Fibroblast of mammary gland (primary cell): ENCODE measurements around the gene CLDN8.

Experiments used
- DNase-seq: peaks from one replicate; pipeline ENCODE4 v3.0.0-alpha.2; 2010; ENCODE audit warnings: low read depth
- H3K4me3 ChIP-seq: 2 replicates; pipeline ENCODE4 v1.5.1; 2011; ENCODE audit warnings: low read depth, mild to moderate bottlenecking, low read length, moderate library complexity; ENCODE audit not compliant: control insufficient read depth
- TF ChIP-seq, protein P1 (sequence below): conservative IDR thresholded peaks from 2 replicates; pipeline ENCODE4 v1.5.1; 2011; ENCODE audit warnings: low read depth, low read length, inconsistent platforms; ENCODE audit not compliant: control insufficient read depth, insufficient read depth

CLDN8 gene

DNA sequence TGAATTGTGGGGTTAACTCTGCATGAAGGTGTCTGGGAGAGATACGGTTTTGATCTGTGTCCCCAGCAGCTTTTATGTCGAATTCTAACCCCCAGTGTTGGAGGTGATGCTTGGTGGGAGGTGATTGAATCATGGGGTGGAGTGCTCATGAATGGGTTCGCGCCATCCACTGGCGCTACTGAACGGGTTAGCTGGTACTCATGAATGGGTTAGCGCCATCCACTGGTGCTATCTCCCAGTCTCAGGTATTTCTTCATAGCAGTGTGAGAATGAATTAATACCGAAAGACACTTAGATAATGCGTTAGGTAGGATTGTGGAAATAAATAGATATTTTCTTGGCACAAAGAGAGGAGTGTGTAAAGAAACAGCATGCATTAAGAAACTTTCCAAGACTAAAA is 32.9 kb upstream of the CLDN8 start:
- H3K4me3 ChIP-seq = no peak overlapping the region
- no peak for DNase-seq
- TF ChIP-seq, protein P1, sequence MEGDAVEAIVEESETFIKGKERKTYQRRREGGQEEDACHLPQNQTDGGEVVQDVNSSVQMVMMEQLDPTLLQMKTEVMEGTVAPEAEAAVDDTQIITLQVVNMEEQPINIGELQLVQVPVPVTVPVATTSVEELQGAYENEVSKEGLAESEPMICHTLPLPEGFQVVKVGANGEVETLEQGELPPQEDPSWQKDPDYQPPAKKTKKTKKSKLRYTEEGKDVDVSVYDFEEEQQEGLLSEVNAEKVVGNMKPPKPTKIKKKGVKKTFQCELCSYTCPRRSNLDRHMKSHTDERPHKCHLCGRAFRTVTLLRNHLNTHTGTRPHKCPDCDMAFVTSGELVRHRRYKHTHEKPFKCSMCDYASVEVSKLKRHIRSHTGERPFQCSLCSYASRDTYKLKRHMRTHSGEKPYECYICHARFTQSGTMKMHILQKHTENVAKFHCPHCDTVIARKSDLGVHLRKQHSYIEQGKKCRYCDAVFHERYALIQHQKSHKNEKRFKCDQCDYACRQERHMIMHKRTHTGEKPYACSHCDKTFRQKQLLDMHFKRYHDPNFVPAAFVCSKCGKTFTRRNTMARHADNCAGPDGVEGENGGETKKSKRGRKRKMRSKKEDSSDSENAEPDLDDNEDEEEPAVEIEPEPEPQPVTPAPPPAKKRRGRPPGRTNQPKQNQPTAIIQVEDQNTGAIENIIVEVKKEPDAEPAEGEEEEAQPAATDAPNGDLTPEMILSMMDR = no peak

DNA sequence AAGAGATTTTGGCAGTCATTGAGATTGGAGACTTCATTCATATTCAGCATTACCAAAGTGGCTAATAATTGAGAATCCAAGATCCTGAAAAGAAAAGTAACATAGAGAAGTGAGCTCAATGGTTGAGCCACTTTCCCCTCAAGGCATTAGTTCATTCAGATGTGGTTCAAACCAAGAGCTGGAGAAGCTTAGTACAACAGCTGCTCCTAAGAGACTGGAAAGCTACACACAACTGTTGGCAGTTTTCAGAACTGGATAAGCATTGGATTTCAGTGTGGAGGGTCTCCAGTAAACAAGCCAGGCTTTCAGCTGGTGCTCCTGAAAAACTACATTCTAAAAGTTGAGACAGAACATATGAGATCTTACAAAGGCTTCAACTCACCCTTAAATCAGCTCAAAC is 29.2 kb upstream of the CLDN8 start:
- DNase-seq = no peak
- H3K4me3 ChIP-seq = no peak overlapping the region
- TF ChIP-seq, protein P1 = no peak

GRCh38 chr21:30243691-30244090 is 27.8 kb upstream of the CLDN8 start:
- TF ChIP-seq, protein P1 = no peak
- no peak for DNase-seq
- no peak overlapping the region for H3K4me3 ChIP-seq

DNA sequence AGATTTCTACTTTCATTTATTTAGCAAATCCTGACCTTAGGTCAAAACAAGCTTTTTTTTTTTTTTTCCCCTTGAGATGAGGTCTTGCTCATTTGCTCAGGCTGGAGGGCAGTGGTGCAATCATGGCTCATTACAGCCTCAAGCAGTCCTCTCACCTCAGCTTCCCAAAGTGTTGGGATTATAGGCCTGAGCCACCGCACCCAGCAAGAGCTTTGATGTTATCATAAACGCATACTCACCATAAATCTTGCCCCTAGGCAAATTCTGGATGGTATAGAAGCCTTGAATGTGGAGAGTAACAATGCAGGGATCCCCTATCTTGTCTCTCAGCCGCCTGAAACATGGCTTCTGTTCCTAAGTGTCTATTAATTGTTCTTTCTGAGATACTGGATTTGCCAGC is 24.8 kb upstream of the CLDN8 start:
- H3K4me3 ChIP-seq = no peak overlapping the region
- TF ChIP-seq, protein P1 = no peak
- DNase-seq = no peak

DNA sequence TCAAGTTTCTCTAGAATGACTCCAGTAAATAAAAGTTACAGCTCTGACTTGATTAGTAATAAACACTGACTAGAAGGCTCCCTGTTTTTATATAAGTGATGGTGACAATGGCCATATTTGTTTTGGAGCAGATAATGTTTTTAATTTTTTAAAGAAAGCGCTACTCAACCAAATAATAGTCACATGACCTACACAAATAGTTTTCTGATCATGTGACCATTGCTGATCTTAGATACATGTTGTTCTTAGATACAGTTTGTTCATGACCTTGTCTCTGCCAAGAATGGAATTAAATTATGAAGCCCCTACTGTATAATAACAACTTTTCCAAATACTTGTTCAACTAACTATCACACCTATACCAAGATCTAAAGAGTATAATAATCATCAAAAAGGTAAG is 22.3 kb upstream of the CLDN8 start:
- TF ChIP-seq, protein P1 = no peak
- DNase-seq = no peak
- no peak overlapping the region for H3K4me3 ChIP-seq

- no peak overlapping the region for H3K4me3 ChIP-seq
- peak; percentile 93 for DNase-seq
- TF ChIP-seq, protein P1 = no peak
Observed at GRCh38 chr21:30234643-30235042, 18.7 kb upstream of the CLDN8 start.

GRCh38 chr21:30234050-30234449 is 18.2 kb upstream of the CLDN8 start:
- TF ChIP-seq, protein P1 = no peak
- DNase-seq = no peak
- H3K4me3 ChIP-seq = no peak overlapping the region
